Progenitor cell of endocrine pancreas (in vitro differentiated cells): ENCODE measurements around the gene TTC21B. TPM values are rescaled to one million over a fixed set of nuclear protein-coding genes. Genes with fewer than 3 reads are reported as not detected.
A peak's percentile ranks its signal among the peaks of the same experiment; 100 is the strongest.

Source experiments
- DNase-seq: peaks from one replicate; pipeline ENCODE4 v3.0.0; 2021; ENCODE audit warnings: low spot score; ENCODE audit not compliant: unreplicated experiment
- H3K27ac Mint-ChIP-seq: 2 replicates; pipeline ENCODE4 v1.8.0; 2021; ENCODE audit warnings: mild to moderate bottlenecking, moderate library complexity, mixed read lengths
- H3K27me3 Mint-ChIP-seq: 2 replicates; pipeline ENCODE4 v1.8.0; 2021; ENCODE audit warnings: mixed read lengths
- H3K36me3 Mint-ChIP-seq: 2 replicates; pipeline ENCODE4 v1.8.0; 2022; ENCODE audit warnings: mixed read lengths; ENCODE audit not compliant: insufficient read depth
- H3K4me1 Mint-ChIP-seq: 2 replicates; pipeline ENCODE4 v1.8.0; 2021; ENCODE audit warnings: low read depth, mixed read lengths
- H3K4me3 Mint-ChIP-seq: 2 replicates; pipeline ENCODE4 v1.8.0; 2021; ENCODE audit warnings: low read depth, mild to moderate bottlenecking, moderate library complexity, mixed read lengths
- H3K9me3 Mint-ChIP-seq: 2 replicates; pipeline ENCODE4 v1.8.0; 2021; ENCODE audit warnings: low read depth, mixed read lengths
- CTCF ChIP-seq: fragments of 200-600 bp; sonication (generic); IDR thresholded peaks from one replicate; pipeline ENCODE4 v1.5.0; 2021; ENCODE audit warnings: antibody characterized with exemption, mild to moderate bottlenecking; ENCODE audit not compliant: unreplicated experiment
- total RNA-seq: library from RNA; stranded (reverse); gene quantifications from 2 replicates; pipeline ENCODE4 v1.2.1, GENCODE V29; 2021

Gene TTC21B
- total RNA-seq, 1 donor from 2014 or later: 34.5 TPM

- Mint-ChIP-seq H3K27me3 (no peaks in the 10 kb centered on the region), H3K4me3 (no peak overlapping the region), H3K9me3 (no peaks in the 10 kb centered on the region), H3K27ac (peak overlapping the region; percentile 22), H3K36me3 (no peaks in the 10 kb centered on the region), H3K4me1 (peaks cover 5% of the 10 kb centered on the region)
- TF ChIP-seq CTCF: no peak
- DNase-seq: no peak
Measured at GRCh38 chr2:165825041-165825440, 128.5 kb downstream of the TTC21B start.

Other genes with a start within 250 kb of the TTC21B start
- gene GALNT3, start 159.5 kb downstream of the TTC21B start, total RNA-seq: 18.4 and 20.2 TPM in 2 replicates
- gene SCN1A, start 174.2 kb upstream of the TTC21B start, total RNA-seq: 0.26 and 0.62 TPM in 2 replicates